KMS-11 (cell line): ENCODE data around the gene SERPINA4.

Experiments
- H2AFZ ChIP-seq: fragments of 200-600 bp; sonication (generic); 2 replicates; pipeline ENCODE4 v1.6.1; 2016; ENCODE audit warnings: antibody characterized with exemption, mixed run types, low read depth
- H3K27ac ChIP-seq: fragments of 200-600 bp; sonication (generic); 2 replicates; pipeline ENCODE4 v1.6.1; 2016; ENCODE audit warnings: mild to moderate bottlenecking, mixed run types
- H3K27me3 ChIP-seq: fragments of 200-600 bp; sonication (generic); 2 replicates; pipeline ENCODE4 v1.6.1; 2017; ENCODE audit warnings: mild to moderate bottlenecking, low read depth, mixed run types, moderate library complexity; ENCODE audit not compliant: insufficient read depth
- H3K36me3 ChIP-seq: fragments of 200-600 bp; sonication (generic); 2 replicates; pipeline ENCODE4 v1.6.1; 2017; ENCODE audit warnings: mild to moderate bottlenecking, mixed run types; ENCODE audit not compliant: insufficient read depth
- H3K4me1 ChIP-seq: fragments of 200-600 bp; sonication (generic); 2 replicates; pipeline ENCODE4 v1.6.1; 2016; ENCODE audit warnings: mild to moderate bottlenecking, low read depth, mixed run types; ENCODE audit not compliant: poor library complexity, severe bottlenecking
- H3K4me2 ChIP-seq: fragments of 200-600 bp; sonication (generic); 2 replicates; pipeline ENCODE4 v1.7.0; 2016; ENCODE audit warnings: mild to moderate bottlenecking, mixed run types
- H3K4me3 ChIP-seq: fragments of 200-600 bp; sonication (generic); IDR thresholded peaks from 2 replicates; pipeline ENCODE4 v1.6.1; 2017; ENCODE audit warnings: low read depth, low read length, mixed read lengths; ENCODE audit not compliant: insufficient read depth
- H3K79me2 ChIP-seq: fragments of 200-600 bp; sonication (generic); 2 replicates; pipeline ENCODE4 v1.6.1; 2016; ENCODE audit warnings: low read depth, mixed run types; ENCODE audit not compliant: insufficient read depth
- H3K9ac ChIP-seq: fragments of 200-600 bp; sonication (generic); 2 replicates; pipeline ENCODE4 v1.6.1; 2016; ENCODE audit warnings: mild to moderate bottlenecking, mixed run types
- H4K20me1 ChIP-seq: fragments of 200-600 bp; sonication (generic); 2 replicates; pipeline ENCODE4 v1.6.1; 2016; ENCODE audit warnings: mild to moderate bottlenecking, mixed run types; ENCODE audit not compliant: insufficient read depth
- CTCF ChIP-seq: fragments of 200-600 bp; sonication (generic); conservative IDR thresholded peaks from 2 replicates; pipeline ENCODE4 v1.6.1; 2017; ENCODE audit warnings: low read depth, mild to moderate bottlenecking, antibody characterized with exemption, low read length, moderate library complexity, mixed read lengths

Gene SERPINA4

GRCh38 chr14:94523265-94523664 lies 38.0 kb upstream of the SERPINA4 start:
- no peak overlapping the region for H3K27ac ChIP-seq
- H3K4me3 ChIP-seq: no peak overlapping the region
- no peak overlapping the region for H2AFZ ChIP-seq
- H3K27me3 ChIP-seq: no peaks in the 10 kb centered on the region
- no peaks in the 10 kb centered on the region for H3K36me3 ChIP-seq
- H3K9ac ChIP-seq: no peak overlapping the region
- TF ChIP-seq CTCF: no peak
- H3K4me1 ChIP-seq: no peaks in the 10 kb centered on the region
- no peaks in the 10 kb centered on the region for H3K79me2 ChIP-seq
- no peak overlapping the region for H3K4me2 ChIP-seq
- H4K20me1 ChIP-seq: no peaks in the 10 kb centered on the region

- no peaks in the 10 kb centered on the region for H3K36me3 ChIP-seq
- no peak for TF ChIP-seq CTCF
- H3K4me2 ChIP-seq: no peak overlapping the region
- H3K27me3 ChIP-seq: no peaks in the 10 kb centered on the region
- H4K20me1 ChIP-seq: no peaks in the 10 kb centered on the region
- H2AFZ ChIP-seq: no peak overlapping the region
- H3K4me3 ChIP-seq: no peak overlapping the region
- no peaks in the 10 kb centered on the region for H3K4me1 ChIP-seq
- H3K79me2 ChIP-seq: no peaks in the 10 kb centered on the region
- H3K27ac ChIP-seq: no peak overlapping the region
- no peak overlapping the region for H3K9ac ChIP-seq
These were observed 37.1 kb upstream of the SERPINA4 start for GRCh38 chr14:94524093-94524492.

- no peak overlapping the region for H3K9ac ChIP-seq
- H3K27ac ChIP-seq: no peak overlapping the region
- H3K4me3 ChIP-seq: no peak overlapping the region
- H3K79me2 ChIP-seq: no peaks in the 10 kb centered on the region
- H4K20me1 ChIP-seq: no peaks in the 10 kb centered on the region
- no peak overlapping the region for H2AFZ ChIP-seq
- H3K4me2 ChIP-seq: no peak overlapping the region
- no peak for TF ChIP-seq CTCF
- H3K4me1 ChIP-seq: peaks cover 21% of the 10 kb centered on the region
- no peaks in the 10 kb centered on the region for H3K27me3 ChIP-seq
- no peaks in the 10 kb centered on the region for H3K36me3 ChIP-seq
These were observed 30.1 kb upstream of the SERPINA4 start for GRCh38 chr14:94531187-94531586.

- Histone ChIP-seq H3K4me2 (no peak overlapping the region), H4K20me1 (no peaks in the 10 kb centered on the region), H3K4me1 (peaks cover 21% of the 10 kb centered on the region), H3K79me2 (no peaks in the 10 kb centered on the region), H3K27ac (no peak overlapping the region), H2AFZ (no peak overlapping the region), H3K4me3 (no peak overlapping the region), H3K36me3 (no peaks in the 10 kb centered on the region), H3K9ac (no peak overlapping the region), H3K27me3 (no peaks in the 10 kb centered on the region)
- no peak for TF ChIP-seq CTCF
These were observed 28.8 kb upstream of the SERPINA4 start for GRCh38 chr14:94532447-94532846.
